Progenitor cell of endocrine pancreas (in vitro differentiated cells): ENCODE measurements around the gene AKR1C2. TPM values are rescaled to one million over a fixed set of nuclear protein-coding genes. Genes with fewer than 3 reads are reported as not detected.
"Not testable (repeated sequence)": the region's sequence is repeated elsewhere in the genome, so short reads cannot be mapped to it uniquely, and the experiment has no call there.

ENCODE experiments used
- DNase-seq: peaks from one replicate; pipeline ENCODE4 v3.0.0; 2021; ENCODE audit warnings: low spot score; ENCODE audit not compliant: unreplicated experiment
- H3K27ac Mint-ChIP-seq: 2 replicates; pipeline ENCODE4 v1.8.0; 2021; ENCODE audit warnings: mild to moderate bottlenecking, moderate library complexity, mixed read lengths
- H3K27me3 Mint-ChIP-seq: 2 replicates; pipeline ENCODE4 v1.8.0; 2021; ENCODE audit warnings: mixed read lengths
- H3K36me3 Mint-ChIP-seq: 2 replicates; pipeline ENCODE4 v1.8.0; 2022; ENCODE audit warnings: mixed read lengths; ENCODE audit not compliant: insufficient read depth
- H3K4me1 Mint-ChIP-seq: 2 replicates; pipeline ENCODE4 v1.8.0; 2021; ENCODE audit warnings: low read depth, mixed read lengths
- H3K4me3 Mint-ChIP-seq: 2 replicates; pipeline ENCODE4 v1.8.0; 2021; ENCODE audit warnings: low read depth, mild to moderate bottlenecking, moderate library complexity, mixed read lengths
- H3K9me3 Mint-ChIP-seq: 2 replicates; pipeline ENCODE4 v1.8.0; 2021; ENCODE audit warnings: low read depth, mixed read lengths
- total RNA-seq: library from RNA; stranded (reverse); gene quantifications from 2 replicates; pipeline ENCODE4 v1.2.1, GENCODE V29; 2021
- TF ChIP-seq, protein P1 (sequence below): fragments of 200-600 bp; sonication (generic); IDR thresholded peaks from one replicate; pipeline ENCODE4 v1.5.0; 2021; ENCODE audit warnings: antibody characterized with exemption, mild to moderate bottlenecking; ENCODE audit not compliant: unreplicated experiment

Gene AKR1C2
- total RNA-seq, 1 donor from 2014 or later = 7.2 TPM

DNA sequence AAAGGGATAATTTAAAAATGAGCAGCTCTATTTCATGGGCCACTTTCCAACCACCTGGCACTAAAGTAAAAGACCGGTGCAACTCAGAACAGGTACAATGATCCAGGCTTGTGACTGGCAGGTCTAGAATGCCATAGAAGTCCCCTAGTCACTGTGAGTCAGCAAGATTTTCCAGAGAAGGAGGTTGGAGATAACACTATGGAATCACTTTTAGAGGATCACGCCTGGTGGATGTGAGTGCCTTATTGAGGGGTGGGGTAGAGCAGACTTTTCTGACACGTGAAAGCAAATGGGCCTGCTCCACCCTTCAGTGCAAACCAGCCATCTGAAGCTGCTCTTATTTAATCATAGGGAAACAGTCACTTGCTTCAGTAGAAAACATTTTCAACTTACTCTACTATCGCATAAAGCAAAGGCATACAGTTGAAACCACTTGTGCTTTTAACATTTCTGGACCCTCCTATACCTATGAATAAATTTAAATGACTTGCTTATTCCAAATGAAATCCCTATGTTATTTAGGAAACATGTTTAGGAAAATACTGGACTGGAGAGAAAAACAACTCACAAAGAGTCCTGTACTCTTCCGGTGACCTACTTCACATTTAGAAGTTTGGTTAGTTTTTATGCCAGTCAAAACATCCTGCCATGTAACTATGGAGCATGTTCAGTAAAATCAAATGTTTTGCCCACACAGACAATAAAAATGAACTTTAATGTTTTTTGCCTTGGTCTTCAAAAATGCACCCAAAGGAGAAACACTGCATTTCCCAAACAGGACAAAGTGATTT lies 61.9 kb downstream of the AKR1C2 start:
- Mint-ChIP-seq H3K27ac (no peak overlapping the region), H3K27me3 (no peaks in the 10 kb centered on the region), H3K36me3 (no peaks in the 10 kb centered on the region), H3K4me1 (peaks cover 20% of the 10 kb centered on the region), H3K4me3 (no peak overlapping the region), H3K9me3 (peaks cover under 1% of the 10 kb centered on the region)
- TF ChIP-seq, protein P1, sequence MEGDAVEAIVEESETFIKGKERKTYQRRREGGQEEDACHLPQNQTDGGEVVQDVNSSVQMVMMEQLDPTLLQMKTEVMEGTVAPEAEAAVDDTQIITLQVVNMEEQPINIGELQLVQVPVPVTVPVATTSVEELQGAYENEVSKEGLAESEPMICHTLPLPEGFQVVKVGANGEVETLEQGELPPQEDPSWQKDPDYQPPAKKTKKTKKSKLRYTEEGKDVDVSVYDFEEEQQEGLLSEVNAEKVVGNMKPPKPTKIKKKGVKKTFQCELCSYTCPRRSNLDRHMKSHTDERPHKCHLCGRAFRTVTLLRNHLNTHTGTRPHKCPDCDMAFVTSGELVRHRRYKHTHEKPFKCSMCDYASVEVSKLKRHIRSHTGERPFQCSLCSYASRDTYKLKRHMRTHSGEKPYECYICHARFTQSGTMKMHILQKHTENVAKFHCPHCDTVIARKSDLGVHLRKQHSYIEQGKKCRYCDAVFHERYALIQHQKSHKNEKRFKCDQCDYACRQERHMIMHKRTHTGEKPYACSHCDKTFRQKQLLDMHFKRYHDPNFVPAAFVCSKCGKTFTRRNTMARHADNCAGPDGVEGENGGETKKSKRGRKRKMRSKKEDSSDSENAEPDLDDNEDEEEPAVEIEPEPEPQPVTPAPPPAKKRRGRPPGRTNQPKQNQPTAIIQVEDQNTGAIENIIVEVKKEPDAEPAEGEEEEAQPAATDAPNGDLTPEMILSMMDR = no peak
- DNase-seq = no peak

DNA sequence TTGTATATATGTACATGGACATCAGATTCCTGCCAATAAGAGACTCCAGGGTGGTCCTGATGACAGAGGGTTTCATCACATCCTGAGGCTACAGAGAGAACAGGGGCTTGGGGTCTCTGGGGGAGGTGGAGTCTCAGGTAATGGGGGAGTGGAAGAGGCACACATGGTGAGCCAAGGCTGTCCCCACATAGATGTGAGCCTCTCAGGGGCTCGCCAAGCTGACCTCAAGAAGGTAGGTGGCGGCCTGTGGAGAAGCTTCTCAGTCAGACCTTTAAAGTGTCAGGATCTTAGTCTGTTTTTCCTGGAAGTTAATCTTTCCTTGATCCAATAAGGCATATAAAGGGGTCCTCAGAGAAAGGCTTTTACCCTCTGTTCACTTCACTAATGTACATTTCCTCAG lies 62.7 kb downstream of the AKR1C2 start:
- not testable (repeated sequence) for H3K27ac Mint-ChIP-seq, H3K36me3 Mint-ChIP-seq, DNase-seq, H3K9me3 Mint-ChIP-seq, H3K27me3 Mint-ChIP-seq, H3K4me3 Mint-ChIP-seq
- H3K4me1 Mint-ChIP-seq = peaks cover 20% of the 10 kb centered on the region

DNA sequence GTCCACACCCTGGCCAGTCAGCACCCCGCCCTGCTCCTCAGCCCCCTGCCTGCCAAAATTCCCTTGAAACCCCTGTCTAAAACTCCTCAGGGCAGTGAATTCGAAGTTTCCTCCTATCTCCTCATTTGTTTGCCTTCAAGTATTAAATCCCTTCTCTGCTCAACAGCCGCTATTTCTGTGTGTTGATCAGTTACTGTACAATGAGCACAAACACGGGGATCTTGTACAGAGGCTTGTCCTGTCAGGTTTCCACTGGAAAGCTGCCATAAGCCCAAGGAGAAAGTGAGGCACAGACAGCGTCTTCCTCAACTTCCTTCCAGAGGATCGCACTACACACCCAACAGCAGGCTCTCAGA lies 63.6 kb downstream of the AKR1C2 start:
- not testable (repeated sequence) for H3K36me3 Mint-ChIP-seq, H3K27ac Mint-ChIP-seq, H3K9me3 Mint-ChIP-seq, H3K27me3 Mint-ChIP-seq, DNase-seq, H3K4me3 Mint-ChIP-seq
- peaks cover 20% of the 10 kb centered on the region for H3K4me1 Mint-ChIP-seq

DNA sequence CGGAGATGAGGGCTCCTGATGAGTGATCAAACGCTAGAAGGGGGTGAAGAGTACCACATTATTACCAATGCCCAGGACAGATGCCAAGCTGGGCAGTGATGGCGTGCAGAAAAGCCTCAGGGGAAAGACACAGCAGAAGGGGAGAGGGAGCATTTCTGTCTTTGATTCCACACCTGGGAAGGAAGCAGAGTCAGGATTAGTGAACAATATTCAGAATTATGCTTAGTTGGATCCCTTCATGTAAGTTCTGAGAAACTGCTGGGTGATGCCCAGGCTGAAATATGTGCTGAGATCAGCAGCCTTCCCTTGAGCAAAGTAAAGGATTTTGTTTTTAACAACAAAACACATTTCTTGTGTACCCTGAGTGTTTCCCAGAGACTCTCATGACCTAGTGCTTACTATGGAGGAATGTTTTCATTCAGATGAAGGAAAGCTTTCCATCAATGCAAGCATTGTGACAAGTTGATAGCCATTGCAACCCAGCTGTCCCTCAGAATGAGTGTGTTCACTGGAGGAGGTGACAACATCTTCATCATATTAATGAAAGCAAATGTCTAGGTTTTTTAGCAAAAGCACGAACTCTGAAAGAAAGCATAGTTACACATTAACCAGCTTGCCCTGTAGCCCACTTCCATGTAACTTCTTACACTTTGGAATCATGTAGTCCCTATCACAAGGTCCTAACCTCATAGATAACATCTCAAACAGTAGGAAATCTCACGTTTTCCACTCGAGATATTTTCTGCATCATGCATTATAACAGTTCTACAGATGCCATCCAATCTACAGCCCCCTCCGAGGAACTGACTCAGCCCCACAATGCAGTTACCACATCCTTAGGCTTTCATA lies 64.2 kb downstream of the AKR1C2 start:
- H3K4me3 Mint-ChIP-seq = no peak overlapping the region
- no peak for DNase-seq
- peak overlapping the region; percentile 74 for H3K27ac Mint-ChIP-seq
- H3K36me3 Mint-ChIP-seq = no peaks in the 10 kb centered on the region
- no peaks in the 10 kb centered on the region for H3K27me3 Mint-ChIP-seq
- TF ChIP-seq, protein P1 = no peak
- H3K4me1 Mint-ChIP-seq = peaks cover 20% of the 10 kb centered on the region
- peaks cover 6% of the 10 kb centered on the region for H3K9me3 Mint-ChIP-seq

Other genes starting within 250 kb of the AKR1C2 start
- gene AKR1E2, start 177.7 kb downstream of the AKR1C2 start, total RNA-seq = 7.4 and 10.0 TPM in 2 replicates
- gene AKR1C1, start 40.4 kb downstream of the AKR1C2 start, total RNA-seq = 4.8 and 6.6 TPM in 2 replicates
- gene AKR1C3, start 90.6 kb upstream of the AKR1C2 start, total RNA-seq = 4.6 and 9.3 TPM in 2 replicates
- not detected in 2 replicates for gene AKR1C8, start 181.3 kb upstream of the AKR1C2 start, total RNA-seq
- 0.48 and 0.84 TPM in 2 replicates for gene AKR1C4, start 193.0 kb upstream of the AKR1C2 start, total RNA-seq